ENCODE results near the gene CST3.

DNA sequence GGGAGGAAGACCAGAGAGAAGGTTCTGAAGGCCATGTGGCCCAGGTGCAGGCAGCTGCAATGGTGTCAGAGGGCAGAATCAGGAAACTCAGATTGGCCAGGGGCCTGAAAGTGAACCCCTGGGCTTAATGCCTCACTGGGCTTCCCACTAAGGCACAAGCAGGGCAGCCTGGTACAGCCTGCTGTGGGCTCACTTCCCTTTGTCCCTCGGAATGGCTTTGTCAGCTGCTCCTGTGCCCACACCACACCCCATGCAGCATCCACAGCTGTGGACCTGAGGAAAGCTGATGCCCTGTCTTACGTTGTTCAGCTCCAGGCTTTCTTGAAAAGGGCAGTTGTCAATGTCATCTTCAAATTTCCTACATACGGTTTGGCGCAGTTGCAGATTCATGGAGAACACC is 34.4 kb downstream of the CST3 start:
- TF ChIP-seq POLR2A (IDR thresholded peaks at IDR 0.05) (no peak), POLR2AphosphoS5 (IDR thresholded peaks at IDR 0.05; ENCODE audit: insufficient read depth in 1 of 2, low read depth in 1 of 2) (no peak)
- TF ChIP-seq, protein P1, sequence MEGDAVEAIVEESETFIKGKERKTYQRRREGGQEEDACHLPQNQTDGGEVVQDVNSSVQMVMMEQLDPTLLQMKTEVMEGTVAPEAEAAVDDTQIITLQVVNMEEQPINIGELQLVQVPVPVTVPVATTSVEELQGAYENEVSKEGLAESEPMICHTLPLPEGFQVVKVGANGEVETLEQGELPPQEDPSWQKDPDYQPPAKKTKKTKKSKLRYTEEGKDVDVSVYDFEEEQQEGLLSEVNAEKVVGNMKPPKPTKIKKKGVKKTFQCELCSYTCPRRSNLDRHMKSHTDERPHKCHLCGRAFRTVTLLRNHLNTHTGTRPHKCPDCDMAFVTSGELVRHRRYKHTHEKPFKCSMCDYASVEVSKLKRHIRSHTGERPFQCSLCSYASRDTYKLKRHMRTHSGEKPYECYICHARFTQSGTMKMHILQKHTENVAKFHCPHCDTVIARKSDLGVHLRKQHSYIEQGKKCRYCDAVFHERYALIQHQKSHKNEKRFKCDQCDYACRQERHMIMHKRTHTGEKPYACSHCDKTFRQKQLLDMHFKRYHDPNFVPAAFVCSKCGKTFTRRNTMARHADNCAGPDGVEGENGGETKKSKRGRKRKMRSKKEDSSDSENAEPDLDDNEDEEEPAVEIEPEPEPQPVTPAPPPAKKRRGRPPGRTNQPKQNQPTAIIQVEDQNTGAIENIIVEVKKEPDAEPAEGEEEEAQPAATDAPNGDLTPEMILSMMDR (IDR thresholded peaks at IDR 0.05): no peak

Measured in vagina (tissue), 2 donors.